Neural progenitor cell (in vitro differentiated cells): ENCODE measurements around the gene CAPRIN1.

ENCODE experiments used
- EZH2 ChIP-seq: fragments of 200-600 bp; sonication (generic); IDR thresholded peaks from 2 replicates; pipeline ENCODE4 v1.6.1; 2017; ENCODE audit warnings: antibody characterized with exemption, mild to moderate bottlenecking, moderate library complexity
- TF ChIP-seq, protein P1 (sequence below): fragments of 200-600 bp; sonication (generic); IDR thresholded peaks from 2 replicates; pipeline ENCODE4 v1.5.1; 2017; ENCODE audit warnings: antibody characterized with exemption, mild to moderate bottlenecking

- TF ChIP-seq EZH2, result no peak
- TF ChIP-seq, protein P1, sequence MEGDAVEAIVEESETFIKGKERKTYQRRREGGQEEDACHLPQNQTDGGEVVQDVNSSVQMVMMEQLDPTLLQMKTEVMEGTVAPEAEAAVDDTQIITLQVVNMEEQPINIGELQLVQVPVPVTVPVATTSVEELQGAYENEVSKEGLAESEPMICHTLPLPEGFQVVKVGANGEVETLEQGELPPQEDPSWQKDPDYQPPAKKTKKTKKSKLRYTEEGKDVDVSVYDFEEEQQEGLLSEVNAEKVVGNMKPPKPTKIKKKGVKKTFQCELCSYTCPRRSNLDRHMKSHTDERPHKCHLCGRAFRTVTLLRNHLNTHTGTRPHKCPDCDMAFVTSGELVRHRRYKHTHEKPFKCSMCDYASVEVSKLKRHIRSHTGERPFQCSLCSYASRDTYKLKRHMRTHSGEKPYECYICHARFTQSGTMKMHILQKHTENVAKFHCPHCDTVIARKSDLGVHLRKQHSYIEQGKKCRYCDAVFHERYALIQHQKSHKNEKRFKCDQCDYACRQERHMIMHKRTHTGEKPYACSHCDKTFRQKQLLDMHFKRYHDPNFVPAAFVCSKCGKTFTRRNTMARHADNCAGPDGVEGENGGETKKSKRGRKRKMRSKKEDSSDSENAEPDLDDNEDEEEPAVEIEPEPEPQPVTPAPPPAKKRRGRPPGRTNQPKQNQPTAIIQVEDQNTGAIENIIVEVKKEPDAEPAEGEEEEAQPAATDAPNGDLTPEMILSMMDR, result no peak
These were observed 21.3 kb downstream of the CAPRIN1 start for GRCh38 chr11:34072832-34073231.
